Subcutaneous adipose tissue (tissue), 4 donors: ENCODE results near the gene BEST4. TPM values are rescaled to one million over a fixed set of nuclear protein-coding genes. Genes with fewer than 3 reads are reported as not detected.

ENCODE experiments used
- small RNA-seq: library from RNA; depleted of rRNA; stranded (forward); fragments of <200 nt; gene quantifications from one replicate; pipeline ENCODE3, GENCODE V24; 2016
- total RNA-seq, 4 donors: library from RNA; depleted of rRNA; stranded (reverse); fragments of >200 nt; gene quantifications; one replicate each; pipeline ENCODE4 v1.1.0, GENCODE V29; 2016
- TF ChIP-seq, protein P1 (sequence below): fragments of 450-650 bp; IDR thresholded peaks from one replicate; pipeline ENCODE4 v1.5.1; 2016; ENCODE audit warnings: low read depth, mild to moderate bottlenecking, control low read depth, antibody characterized with exemption, moderate library complexity

BEST4 gene
- total RNA-seq, 4 donors from 2014 or later: 0.34 to 0.75 TPM; not detected in 2

DNA sequence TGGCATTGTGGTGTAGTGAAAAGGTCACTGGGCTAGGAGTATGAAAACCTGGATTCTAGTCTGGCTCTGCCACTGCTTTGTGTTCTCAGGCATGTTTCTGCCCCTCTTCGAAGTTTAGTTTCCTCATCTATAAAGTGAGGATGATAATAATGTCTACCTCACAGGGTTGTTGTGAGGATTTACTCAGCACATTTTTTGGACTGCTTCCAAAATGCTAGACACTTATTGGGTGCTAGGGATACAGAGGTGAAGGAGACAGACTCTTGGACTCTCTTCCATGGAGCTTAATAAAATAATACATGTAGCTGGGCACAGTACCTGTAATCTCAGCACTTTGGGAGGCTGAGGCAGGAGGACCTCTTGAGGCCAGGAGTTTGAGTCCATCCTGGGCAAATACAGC, 44.8 kb downstream of the BEST4 start:
- TF ChIP-seq, protein P1, sequence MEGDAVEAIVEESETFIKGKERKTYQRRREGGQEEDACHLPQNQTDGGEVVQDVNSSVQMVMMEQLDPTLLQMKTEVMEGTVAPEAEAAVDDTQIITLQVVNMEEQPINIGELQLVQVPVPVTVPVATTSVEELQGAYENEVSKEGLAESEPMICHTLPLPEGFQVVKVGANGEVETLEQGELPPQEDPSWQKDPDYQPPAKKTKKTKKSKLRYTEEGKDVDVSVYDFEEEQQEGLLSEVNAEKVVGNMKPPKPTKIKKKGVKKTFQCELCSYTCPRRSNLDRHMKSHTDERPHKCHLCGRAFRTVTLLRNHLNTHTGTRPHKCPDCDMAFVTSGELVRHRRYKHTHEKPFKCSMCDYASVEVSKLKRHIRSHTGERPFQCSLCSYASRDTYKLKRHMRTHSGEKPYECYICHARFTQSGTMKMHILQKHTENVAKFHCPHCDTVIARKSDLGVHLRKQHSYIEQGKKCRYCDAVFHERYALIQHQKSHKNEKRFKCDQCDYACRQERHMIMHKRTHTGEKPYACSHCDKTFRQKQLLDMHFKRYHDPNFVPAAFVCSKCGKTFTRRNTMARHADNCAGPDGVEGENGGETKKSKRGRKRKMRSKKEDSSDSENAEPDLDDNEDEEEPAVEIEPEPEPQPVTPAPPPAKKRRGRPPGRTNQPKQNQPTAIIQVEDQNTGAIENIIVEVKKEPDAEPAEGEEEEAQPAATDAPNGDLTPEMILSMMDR: no peak

DNA sequence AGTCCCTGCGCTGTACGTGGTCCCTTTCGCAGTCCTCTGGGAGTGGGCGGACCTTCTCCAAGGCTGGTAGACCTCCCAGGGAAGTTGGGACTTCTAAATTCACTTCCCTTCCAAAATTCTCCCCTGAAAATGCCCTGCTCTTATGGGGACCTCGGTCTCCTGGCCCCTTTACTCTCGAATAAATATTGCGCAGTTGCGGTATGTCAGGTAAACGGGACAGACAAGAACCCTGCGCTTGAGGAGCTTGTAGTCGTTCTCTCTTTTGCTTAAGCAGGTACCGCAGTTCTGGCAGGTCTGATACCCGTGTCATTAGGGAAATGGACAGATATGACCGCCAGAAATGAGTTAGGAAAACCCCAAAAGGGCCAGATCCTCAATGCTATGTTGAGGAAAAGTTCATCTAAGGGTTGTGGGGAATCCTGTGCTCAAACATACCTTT, 47.8 kb downstream of the BEST4 start:
- TF ChIP-seq, protein P1: no peak

DNA sequence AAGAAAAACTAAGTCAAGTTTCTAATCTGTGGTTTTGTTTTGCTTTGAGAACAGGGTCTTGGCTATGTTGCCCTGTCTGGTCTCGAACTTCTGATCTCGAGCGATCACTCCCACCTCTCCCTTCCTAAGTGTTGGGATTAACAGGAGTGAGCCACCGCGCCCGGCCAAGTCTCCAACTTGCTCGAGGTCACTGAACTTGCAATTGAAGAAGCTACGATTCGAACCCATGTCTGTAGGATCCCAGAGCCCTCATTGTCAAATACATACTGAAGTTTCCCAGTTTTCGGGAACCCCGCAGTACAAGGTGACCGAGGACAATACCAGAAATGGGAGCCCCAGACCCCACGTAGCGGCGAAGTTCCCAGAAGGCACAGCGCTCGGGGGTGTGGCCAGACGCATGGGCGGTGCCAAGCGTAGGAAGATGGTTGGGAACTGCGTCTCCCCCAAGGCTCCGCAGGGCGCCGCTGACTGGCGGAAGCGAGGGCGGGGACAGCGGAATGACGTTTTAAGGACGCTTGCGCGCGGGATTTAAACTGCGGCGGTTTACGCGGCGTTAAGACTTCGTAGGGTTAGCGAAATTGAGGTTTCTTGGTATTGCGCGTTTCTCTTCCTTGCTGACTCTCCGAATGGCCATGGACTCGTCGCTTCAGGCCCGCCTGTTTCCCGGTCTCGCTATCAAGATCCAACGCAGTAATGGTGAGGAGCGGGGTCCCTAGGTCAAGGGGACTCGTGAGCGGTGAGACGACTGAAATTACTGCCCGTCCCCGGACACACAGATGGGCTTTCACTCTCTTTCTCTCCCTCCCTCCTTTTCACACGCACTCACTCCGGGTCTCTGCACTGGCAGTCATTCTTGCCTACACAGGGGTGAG, 48.4 kb downstream of the BEST4 start, which contains the start of gene KIF2C:
Gene KIF2C (plus strand): TSS at position 531 of the 872 bp plus-strand sequence. CDS start 96 bp downstream, at position 627.
- TF ChIP-seq, protein P1: no peak

DNA sequence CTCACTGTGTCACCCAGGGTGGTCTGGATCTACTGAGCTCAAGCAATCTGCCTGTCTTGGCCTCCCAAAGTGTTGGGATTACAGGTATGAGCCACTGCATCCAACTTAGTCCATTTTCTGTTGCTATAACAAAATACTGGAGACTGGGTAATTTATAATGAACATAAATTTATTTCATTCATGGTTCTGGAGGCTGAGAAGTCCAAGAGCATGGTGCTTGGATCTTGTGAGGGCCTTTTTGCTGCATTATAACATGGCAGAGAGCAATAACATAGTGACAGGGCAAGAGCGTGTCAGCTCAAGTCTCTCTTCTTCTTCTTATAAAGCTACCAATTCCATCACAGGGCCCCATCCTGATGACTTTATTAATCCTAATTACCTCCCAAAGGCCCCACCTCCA, 52.0 kb downstream of the BEST4 start:
- TF ChIP-seq, protein P1: no peak

DNA sequence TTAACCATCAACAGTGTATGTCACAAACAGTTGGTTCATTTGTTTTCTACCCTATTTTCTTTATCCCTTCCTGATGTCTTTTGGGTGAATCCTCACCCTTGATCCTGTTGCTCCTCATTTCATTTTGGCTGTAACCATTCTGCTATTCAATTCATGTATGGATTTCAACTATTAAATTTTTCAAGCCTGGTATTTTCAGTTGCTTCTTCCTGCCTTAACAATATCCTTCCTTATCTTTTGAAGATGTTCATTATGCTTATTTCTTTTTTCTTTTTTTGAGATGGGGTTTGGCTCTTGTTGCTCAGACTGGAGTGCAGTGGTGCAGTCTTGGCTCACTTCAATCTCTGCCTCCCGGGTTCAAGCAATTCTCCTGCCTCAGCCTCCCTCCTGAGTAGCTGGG, 54.2 kb downstream of the BEST4 start:
- TF ChIP-seq, protein P1: no peak

Small RNA genes lying within 50 kb of the gene (small RNA-seq; reads per million reads assigned to genes)
- gene SNORD38A (797 reads per million, percentile 99 among the genes with 10 or more reads in this experiment), gene SNORD38B (not detected), gene SNORD46 (2,356 reads per million, percentile 99 among the genes with 10 or more reads in this experiment), gene SNORD55 (not detected)

Other genes with a start within 250 kb of the BEST4 start
- gene TMEM53, start 113.7 kb downstream of the BEST4 start, total RNA-seq: 1 to 10 TPM; 7.0 to 9.5 (median 7.5) TPM
- 10 to 100 TPM in 1 of 4 donors, 1 to 10 TPM in 1, not detected in 2; 2.4 to 18.9 TPM for gene ARMH1, start 113.5 kb downstream of the BEST4 start, total RNA-seq
- not detected for gene RNU5D-1, start 57.0 kb downstream of the BEST4 start, total RNA-seq
- 1 to 10 TPM in 2 of 4 donors, under 1 TPM in 1, not detected in 1; 0.38 to 2.0 (median 1.7) TPM for gene KIF2C, start 48.3 kb downstream of the BEST4 start, total RNA-seq
- 1,000 to 10,000 TPM; 1,837 to 2,469 (median 2,281) TPM for gene RPS8, start 12.6 kb downstream of the BEST4 start, total RNA-seq
- 10 to 100 TPM in 2 of 4 donors, 1 to 10 TPM in 2; 7.0 to 15.0 (median 11.8) TPM for gene PLK3, start 12.2 kb upstream of the BEST4 start, total RNA-seq
- gene DYNLT4, start 19.2 kb upstream of the BEST4 start, total RNA-seq: 1 to 10 TPM in 1 of 4 donors, not detected in 3; 1.1 TPM
- gene BTBD19, start 20.4 kb upstream of the BEST4 start, total RNA-seq: 1 to 10 TPM; 1.8 to 5.1 (median 4.2) TPM
- gene PTCH2, start 55.1 kb upstream of the BEST4 start, total RNA-seq: 1 to 10 TPM in 1 of 4 donors, under 1 TPM in 2, not detected in 1; 0.66 to 1.1 (median 0.68) TPM
- gene EIF2B3, start 198.4 kb upstream of the BEST4 start, total RNA-seq: 10 to 100 TPM; 22.9 to 35.9 (median 32.6) TPM
- 100 to 1,000 TPM in 1 of 4 donors, 10 to 100 TPM in 3; 38.8 to 100 (median 43.6) TPM for gene HECTD3, start 223.2 kb upstream of the BEST4 start, total RNA-seq
- gene UROD, start 224.1 kb upstream of the BEST4 start, total RNA-seq: 10 to 100 TPM; 55.8 to 93.1 (median 79.9) TPM